Effector memory CD4-positive, alpha-beta T cell (primary cell): Measurements from ENCODE around the gene NBPF1.
"Not testable (repeated sequence)": the region's sequence is repeated elsewhere in the genome, so short reads cannot be mapped to it uniquely, and the experiment has no call there.

Experiments used
- DNase-seq, 3 donors: peaks; one replicate each; pipeline ENCODE4 v3.0.0-alpha.2; 2020
- H3K27ac ChIP-seq: 2 replicates; pipeline ENCODE4 v1.7.0; 2013; ENCODE audit warnings: mild to moderate bottlenecking, low read length, moderate library complexity; ENCODE audit not compliant: insufficient read depth, poor library complexity, severe bottlenecking
- H3K27me3 ChIP-seq: replicated peaks from 2 replicates; pipeline ENCODE4 v1.7.0; 2013; ENCODE audit warnings: mild to moderate bottlenecking, low read length; ENCODE audit not compliant: insufficient read depth, control insufficient read depth, poor library complexity, severe bottlenecking
- H3K36me3 ChIP-seq: 2 replicates; pipeline ENCODE4 v1.7.0; 2013; ENCODE audit warnings: mild to moderate bottlenecking, low read length, moderate library complexity; ENCODE audit not compliant: control insufficient read depth, insufficient read depth
- H3K4me1 ChIP-seq: 2 replicates; pipeline ENCODE4 v1.7.0; 2013; ENCODE audit warnings: low read length, mild to moderate bottlenecking; ENCODE audit not compliant: control insufficient read depth, insufficient read depth, poor library complexity, severe bottlenecking
- H3K4me3 ChIP-seq: 2 replicates; pipeline ENCODE4 v1.7.0; 2013; ENCODE audit warnings: low read length, low read depth, mild to moderate bottlenecking; ENCODE audit not compliant: insufficient read depth, poor library complexity, severe bottlenecking
- H3K9me3 ChIP-seq: 2 replicates; pipeline ENCODE4 v1.7.0; 2013; ENCODE audit warnings: mild to moderate bottlenecking, low read length, moderate library complexity; ENCODE audit not compliant: control insufficient read depth

Gene NBPF1

GRCh38 chr1:16513412-16514106, 99.8 kb downstream of the NBPF1 start:
- not testable (repeated sequence) for H3K4me3 ChIP-seq

GRCh38 chr1:16512624-16513411, 100.5 kb downstream of the NBPF1 start:
- H3K4me3 ChIP-seq, H3K9me3 ChIP-seq, H3K36me3 ChIP-seq, H3K27ac ChIP-seq, H3K4me1 ChIP-seq, H3K27me3 ChIP-seq: not testable (repeated sequence)
- peak in 1 of 3 donors; percentile 30 for DNase-seq

More at GRCh38 chr1:16513412-16514106, 99.8 kb downstream of the NBPF1 start:
- H3K27me3 ChIP-seq, H3K9me3 ChIP-seq, H3K4me1 ChIP-seq, H3K36me3 ChIP-seq: not testable (repeated sequence)
- H3K27ac ChIP-seq, result peak overlapping the region; percentile 86
- peak; percentile 37 to 59 (median 39) for DNase-seq
